HCT116 (cell line): Measurements from ENCODE around the gene PSMA6. TPM values are rescaled to one million over a fixed set of nuclear protein-coding genes. Genes with fewer than 3 reads are reported as not detected.

Source experiments
- ATAC-seq: fragments of 200-7000 bp; cut with Tn5 transposase; 2 replicates; pipeline ENCODE4 v1.9.1; 2020; ENCODE audit warnings: mild to moderate bottlenecking, moderate library complexity
- BruUV-seq: library from RNA; stranded (reverse); fragments of 400-500 nt; replicated peaks from 2 replicates; lab custom pipeline; 2021; lab: Mats Ljungman, UMichigan
- CTCF ChIA-PET: fragments of 300-600 bp; sonication (Branson Sonifier 250); formaldehyde crosslinking; loops from one replicate; lab custom pipeline; 2021; ENCODE audit warnings: antibody characterized with exemption; lab: Charles Lee
- POLR2A ChIA-PET: fragments of 300-600, 350-600 bp; sonication (Branson Sonifier 250); formaldehyde crosslinking; loops from one replicate; lab custom pipeline; 2021; ENCODE audit warnings: antibody characterized with exemption; lab: Charles Lee
- RAD21 ChIA-PET, 2 experiments: fragments of 300-600 bp; sonication (Branson Sonifier 250); formaldehyde crosslinking; loops; one replicate each; lab custom pipeline; 2023; ENCODE audit warnings: low total read pairs in 2 of 2; ENCODE audit not compliant: uncharacterized antibody in 2 of 2, unreplicated experiment in 2 of 2, low non-redundant PET in 1 of 2; lab: Charles Lee
- DNase-seq: peaks from one replicate; pipeline ENCODE4 v3.0.0-alpha.2; 2010; ENCODE audit warnings: low read depth, low spot score
- H2AFZ ChIP-seq: fragments of 200-600 bp; shearing (Covaris generic), sonication (generic); 2 replicates; pipeline ENCODE4 v1.6.1; 2017; ENCODE audit warnings: low read depth, mixed run types, mixed read lengths, antibody characterized with exemption, low read length; ENCODE audit not compliant: poor library complexity, severe bottlenecking
- H3K27ac ChIP-seq: 2 replicates; pipeline ENCODE4 v1.5.1; 2012; ENCODE audit warnings: low read depth, low read length
- H3K27me3 ChIP-seq: fragments of 200-600 bp; sonication (generic); 2 replicates; pipeline ENCODE4 v1.6.1; 2016; ENCODE audit warnings: mixed run types, low read length, mixed read lengths; ENCODE audit not compliant: insufficient read depth
- H3K36me3 ChIP-seq, 2 experiments: fragments of 200-500 bp in 1 of 2; fragments of 200-600 bp in 1 of 2; sonication (Bioruptor generic) in 1 of 2; sonication (generic) in 1 of 2; 2 replicates each; pipeline versions ENCODE4 v1.5.1 to v1.6.1; 2014 to 2016; ENCODE audit warnings: low read length in 2 of 2, inconsistent platforms in 1 of 2, mixed read lengths in 1 of 2, mixed run types in 1 of 2; ENCODE audit not compliant: insufficient read depth in 2 of 2, control insufficient read depth in 1 of 2
- H3K4me1 ChIP-seq, 2 experiments: fragments of 200-600 bp in 1 of 2; sonication (generic) in 1 of 2; 2 replicates each; pipeline versions ENCODE4 v1.5.1 to v1.6.1; 2012 to 2017; ENCODE audit warnings: low read length in 2 of 2, inconsistent platforms in 1 of 2, mild to moderate bottlenecking in 1 of 2, mixed read lengths in 1 of 2, mixed run types in 1 of 2, moderate library complexity in 1 of 2; ENCODE audit not compliant: insufficient read depth in 2 of 2, control insufficient read depth in 1 of 2
- H3K4me2 ChIP-seq: fragments of 200-600 bp; sonication (generic); 2 replicates; pipeline ENCODE4 v1.6.1; 2017; ENCODE audit warnings: mixed run types, low read length, mixed read lengths
- H3K4me3 ChIP-seq, 2 experiments: fragments of 200-600 bp in 1 of 2; sonication (generic) in 1 of 2; replicated peaks in 1 of 2; 2 replicates each; pipeline ENCODE4 v1.5.1; 2011 to 2016; ENCODE audit warnings: low read length in 2 of 2, control low read depth in 1 of 2, low read depth in 1 of 2, mild to moderate bottlenecking in 1 of 2, mixed read lengths in 1 of 2, mixed run types in 1 of 2
- H3K79me2 ChIP-seq: fragments of 200-600 bp; sonication (generic); 2 replicates; pipeline ENCODE4 v1.6.1; 2017; ENCODE audit warnings: mild to moderate bottlenecking, mixed run types, low read length, moderate library complexity, mixed read lengths; ENCODE audit not compliant: insufficient read depth
- H3K9ac ChIP-seq: fragments of 200-600 bp; sonication (generic); 2 replicates; pipeline ENCODE4 v1.6.1; 2016; ENCODE audit warnings: low read length, mixed read lengths
- H3K9me2 ChIP-seq: fragments of 200-600 bp; sonication (generic), shearing (Covaris generic); 2 replicates; pipeline ENCODE4 v1.6.1; 2017; ENCODE audit warnings: mixed run types, mild to moderate bottlenecking, moderate library complexity; ENCODE audit not compliant: insufficient read depth
- H3K9me3 ChIP-seq, 2 experiments: fragments of 200-500 bp in 1 of 2; fragments of 200-600 bp in 1 of 2; sonication (Bioruptor generic) in 1 of 2; sonication (generic) in 1 of 2; 2 replicates each; pipeline ENCODE4 v1.6.1; 2014 to 2017; ENCODE audit warnings: low read length in 2 of 2, mixed read lengths in 2 of 2, inconsistent platforms in 1 of 2, low read depth in 1 of 2, mild to moderate bottlenecking in 1 of 2, mixed run types in 1 of 2, moderate library complexity in 1 of 2; ENCODE audit not compliant: control insufficient read depth in 1 of 2, insufficient read depth in 1 of 2
- H4K20me1 ChIP-seq: fragments of 200-600 bp; sonication (generic), shearing (Covaris generic); 2 replicates; pipeline ENCODE4 v1.6.1; 2017; ENCODE audit warnings: mixed run types, mild to moderate bottlenecking, moderate library complexity; ENCODE audit not compliant: insufficient read depth
- CBX3 ChIP-seq: IDR thresholded peaks from 2 replicates; pipeline ENCODE4 v1.6.1; 2012; ENCODE audit warnings: low read depth
- CEBPB ChIP-seq: IDR thresholded peaks from 2 replicates; pipeline ENCODE4 v1.6.1; 2012; ENCODE audit warnings: low read depth
- ELF1 ChIP-seq: IDR thresholded peaks from 2 replicates; pipeline ENCODE4 v1.6.1; 2012; ENCODE audit warnings: low read depth, borderline replicate concordance
- EZH2 ChIP-seq: fragments of 200-600 bp; sonication (generic); IDR thresholded peaks from 2 replicates; pipeline ENCODE4 v1.6.1; 2017; ENCODE audit warnings: antibody characterized with exemption, mixed run types
- EZH2phosphoT487 ChIP-seq: fragments of 200-600 bp; IDR thresholded peaks from 2 replicates; pipeline ENCODE4 v1.6.1; 2018; ENCODE audit warnings: antibody characterized with exemption, borderline replicate concordance
- FOSL1 ChIP-seq: IDR thresholded peaks from 2 replicates; pipeline ENCODE4 v1.6.1; 2012; ENCODE audit warnings: low read depth
- JUND ChIP-seq: IDR thresholded peaks from 2 replicates; pipeline ENCODE4 v1.6.1; 2012
- POLR2A ChIP-seq: IDR thresholded peaks from 2 replicates; pipeline ENCODE4 v1.7.0; 2011; ENCODE audit warnings: borderline replicate concordance; ENCODE audit not compliant: insufficient read depth, insufficient read length; ENCODE audit errors: extremely low read depth
- POLR2AphosphoS5 ChIP-seq: IDR thresholded peaks from 2 replicates; pipeline ENCODE4 v1.6.1; 2011; ENCODE audit warnings: mild to moderate bottlenecking, low read depth, low read length, moderate library complexity
- SIN3A ChIP-seq: IDR thresholded peaks from 2 replicates; pipeline ENCODE4 v1.6.1; 2012; ENCODE audit warnings: low read depth
- SP1 ChIP-seq: IDR thresholded peaks from 2 replicates; pipeline ENCODE4 v1.6.1; 2012; ENCODE audit warnings: low read depth
- SRF ChIP-seq: IDR thresholded peaks from 2 replicates; pipeline ENCODE4 v1.6.1; 2012; ENCODE audit warnings: low read depth
- TCF7L2 ChIP-seq: IDR thresholded peaks from 2 replicates; pipeline ENCODE4 v1.7.0; 2011; ENCODE audit warnings: borderline replicate concordance, inconsistent platforms; ENCODE audit not compliant: insufficient read depth, insufficient read length; ENCODE audit errors: extremely low read depth
- ZNF274 ChIP-seq: fragments of 200-500 bp; sonication (Bioruptor generic); IDR thresholded peaks from 2 replicates; pipeline ENCODE4 v1.6.1; 2014; ENCODE audit warnings: mild to moderate bottlenecking, low read depth, low read length, inconsistent platforms
- intact Hi-C: fragments of 100-400 bp; cut with micrococcal nuclease; formaldehyde crosslinking; loops from 2 replicates; pipeline ENCODE4 v1.10.0; 2022
- total RNA-seq: library from RNA; stranded (reverse); gene quantifications from one replicate; pipeline ENCODE4 v1.2.1, GENCODE V29; 2021; ENCODE audit not compliant: unreplicated experiment
- TF ChIP-seq, protein P1 (sequence below): IDR thresholded peaks from 2 replicates; pipeline ENCODE4 v1.6.1; 2011; ENCODE audit warnings: mild to moderate bottlenecking, low read length, moderate library complexity; ENCODE audit not compliant: insufficient replicate concordance; ENCODE audit errors: extremely low read depth
- TF ChIP-seq, protein P2 (sequence below): IDR thresholded peaks from 2 replicates; pipeline ENCODE4 v1.6.1; 2012
- TF ChIP-seq, protein P3 (sequence below): IDR thresholded peaks from 2 replicates; pipeline ENCODE4 v1.6.1; 2012
- TF ChIP-seq, protein P4 (sequence below): IDR thresholded peaks from 2 replicates; pipeline ENCODE4 v1.6.1; 2012; ENCODE audit warnings: low read depth

PSMA6 gene
- total RNA-seq, 1 experiment from 2014 or later, result 194 TPM

DNA sequence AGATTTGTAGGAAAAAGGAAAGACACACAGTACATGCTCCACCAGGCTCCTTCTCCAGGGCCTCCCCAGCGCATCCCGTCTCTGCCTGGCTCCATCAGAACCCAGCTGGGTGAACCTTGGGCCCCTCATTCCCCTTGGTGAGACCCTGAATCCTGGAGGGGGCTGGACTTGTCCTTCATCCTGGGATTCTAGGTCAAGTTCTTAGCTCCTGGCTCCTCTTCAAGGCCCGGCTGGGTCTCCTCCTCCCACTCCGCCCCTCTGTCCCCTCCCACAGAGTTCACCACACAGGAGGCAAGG is 49.2 kb downstream of the PSMA6 start:
- RAD21 ChIA-PET, result no interaction called here

More for the DNA sequence above, 49.2 kb downstream of the PSMA6 start:
- Histone ChIP-seq H2AFZ (no peak overlapping the region), H3K4me3 (no peak overlapping the region), H3K9me2 (no peaks in the 10 kb centered on the region), H3K27ac (peak overlapping the region; percentile 31; the same call in 1 of the 2 replicates), H3K79me2 (no peaks in the 10 kb centered on the region), H3K9me3 (no peaks in the 10 kb centered on the region), H3K9ac (peak overlapping the region; percentile 8; the same call in 1 of the 2 replicates), H4K20me1 (no peaks in the 10 kb centered on the region), H3K4me2 (peak overlapping the region; percentile 50), H3K36me3 (no peaks in the 10 kb centered on the region), H3K27me3 (no peaks in the 10 kb centered on the region), H3K4me1 (peaks cover 35 to 37% of the 10 kb centered on the region in 2 experiments; a peak in 3 of 4 replicates)
- no peak for DNase-seq
- ChIA-PET POLR2A (interaction anchor here (0.6 to 1.4 kb wide), 5 partner anchors 9 to 49 kb away, joined by 3 to 5 read pairs (median 4); partner anchors contain the start of gene PSMA6), CTCF (interaction anchor here (1.1 kb wide), 1 partner anchor 10 kb away, joined by 4 read pairs; no protein-coding TSS in a partner anchor)
- BruUV-seq, result no TSS peak
- intact Hi-C loops, result no loop called here
- peak; percentile 28 for ATAC-seq
- TF ChIP-seq POLR2AphosphoS5 (no peak), POLR2A (no peak), ELF1 (no peak), SRF (no peak), EZH2 (no peak), SP1 (no peak), EZH2phosphoT487 (no peak), TCF7L2 (no peak), JUND (no peak), FOSL1 (no peak), CBX3 (no peak), SIN3A (no peak), ZNF274 (no peak), CEBPB (no peak)
- TF ChIP-seq, protein P1, sequence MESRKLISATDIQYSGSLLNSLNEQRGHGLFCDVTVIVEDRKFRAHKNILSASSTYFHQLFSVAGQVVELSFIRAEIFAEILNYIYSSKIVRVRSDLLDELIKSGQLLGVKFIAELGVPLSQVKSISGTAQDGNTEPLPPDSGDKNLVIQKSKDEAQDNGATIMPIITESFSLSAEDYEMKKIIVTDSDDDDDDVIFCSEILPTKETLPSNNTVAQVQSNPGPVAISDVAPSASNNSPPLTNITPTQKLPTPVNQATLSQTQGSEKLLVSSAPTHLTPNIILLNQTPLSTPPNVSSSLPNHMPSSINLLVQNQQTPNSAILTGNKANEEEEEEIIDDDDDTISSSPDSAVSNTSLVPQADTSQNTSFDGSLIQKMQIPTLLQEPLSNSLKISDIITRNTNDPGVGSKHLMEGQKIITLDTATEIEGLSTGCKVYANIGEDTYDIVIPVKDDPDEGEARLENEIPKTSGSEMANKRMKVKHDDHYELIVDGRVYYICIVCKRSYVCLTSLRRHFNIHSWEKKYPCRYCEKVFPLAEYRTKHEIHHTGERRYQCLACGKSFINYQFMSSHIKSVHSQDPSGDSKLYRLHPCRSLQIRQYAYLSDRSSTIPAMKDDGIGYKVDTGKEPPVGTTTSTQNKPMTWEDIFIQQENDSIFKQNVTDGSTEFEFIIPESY, result no peak
- TF ChIP-seq, protein P2, sequence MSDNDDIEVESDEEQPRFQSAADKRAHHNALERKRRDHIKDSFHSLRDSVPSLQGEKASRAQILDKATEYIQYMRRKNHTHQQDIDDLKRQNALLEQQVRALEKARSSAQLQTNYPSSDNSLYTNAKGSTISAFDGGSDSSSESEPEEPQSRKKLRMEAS, result no peak
- TF ChIP-seq, protein P3, sequence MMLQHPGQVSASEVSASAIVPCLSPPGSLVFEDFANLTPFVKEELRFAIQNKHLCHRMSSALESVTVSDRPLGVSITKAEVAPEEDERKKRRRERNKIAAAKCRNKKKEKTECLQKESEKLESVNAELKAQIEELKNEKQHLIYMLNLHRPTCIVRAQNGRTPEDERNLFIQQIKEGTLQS, result no peak
- TF ChIP-seq, protein P4, sequence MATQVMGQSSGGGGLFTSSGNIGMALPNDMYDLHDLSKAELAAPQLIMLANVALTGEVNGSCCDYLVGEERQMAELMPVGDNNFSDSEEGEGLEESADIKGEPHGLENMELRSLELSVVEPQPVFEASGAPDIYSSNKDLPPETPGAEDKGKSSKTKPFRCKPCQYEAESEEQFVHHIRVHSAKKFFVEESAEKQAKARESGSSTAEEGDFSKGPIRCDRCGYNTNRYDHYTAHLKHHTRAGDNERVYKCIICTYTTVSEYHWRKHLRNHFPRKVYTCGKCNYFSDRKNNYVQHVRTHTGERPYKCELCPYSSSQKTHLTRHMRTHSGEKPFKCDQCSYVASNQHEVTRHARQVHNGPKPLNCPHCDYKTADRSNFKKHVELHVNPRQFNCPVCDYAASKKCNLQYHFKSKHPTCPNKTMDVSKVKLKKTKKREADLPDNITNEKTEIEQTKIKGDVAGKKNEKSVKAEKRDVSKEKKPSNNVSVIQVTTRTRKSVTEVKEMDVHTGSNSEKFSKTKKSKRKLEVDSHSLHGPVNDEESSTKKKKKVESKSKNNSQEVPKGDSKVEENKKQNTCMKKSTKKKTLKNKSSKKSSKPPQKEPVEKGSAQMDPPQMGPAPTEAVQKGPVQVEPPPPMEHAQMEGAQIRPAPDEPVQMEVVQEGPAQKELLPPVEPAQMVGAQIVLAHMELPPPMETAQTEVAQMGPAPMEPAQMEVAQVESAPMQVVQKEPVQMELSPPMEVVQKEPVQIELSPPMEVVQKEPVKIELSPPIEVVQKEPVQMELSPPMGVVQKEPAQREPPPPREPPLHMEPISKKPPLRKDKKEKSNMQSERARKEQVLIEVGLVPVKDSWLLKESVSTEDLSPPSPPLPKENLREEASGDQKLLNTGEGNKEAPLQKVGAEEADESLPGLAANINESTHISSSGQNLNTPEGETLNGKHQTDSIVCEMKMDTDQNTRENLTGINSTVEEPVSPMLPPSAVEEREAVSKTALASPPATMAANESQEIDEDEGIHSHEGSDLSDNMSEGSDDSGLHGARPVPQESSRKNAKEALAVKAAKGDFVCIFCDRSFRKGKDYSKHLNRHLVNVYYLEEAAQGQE, result no peak
- TF ChIP-seq, all 23 proteins: peak for 0
